ENCODE measurements around the gene SLC30A5. TPM values are rescaled to one million over a fixed set of nuclear protein-coding genes. Genes with fewer than 3 reads are reported as not detected.

The SLC30A5 gene
- total RNA-seq, 1 donor from 2014 or later: 43.3 TPM

- DNase-seq (ENCODE audit: extremely low read depth, low read depth, low spot score): peak; percentile 77
Measured at GRCh38 chr5:69166686-69167492, 73.1 kb downstream of the SLC30A5 start, which contains the start of gene CCNB1. Gene CCNB1 (plus strand): TSS chr5:69167150. CDS start chr5:69167263, 113 bp downstream.

GRCh38 chr5:69167493-69167855 lies 73.7 kb downstream of the SLC30A5 start:
- DNase-seq (ENCODE audit: extremely low read depth, low read depth, low spot score): no peak

GRCh38 chr5:69167929-69168328 lies 74.1 kb downstream of the SLC30A5 start:
- DNase-seq (ENCODE audit: extremely low read depth, low read depth, low spot score): no peak

GRCh38 chr5:69170495-69170894 lies 76.7 kb downstream of the SLC30A5 start:
- no peak for DNase-seq (ENCODE audit: extremely low read depth, low read depth, low spot score)

- no peak for DNase-seq (ENCODE audit: extremely low read depth, low read depth, low spot score)
Measured at GRCh38 chr5:69170969-69171368, 77.2 kb downstream of the SLC30A5 start.

Other genes starting within 250 kb of the SLC30A5 start
- 23.3 and 47.8 TPM in 2 replicates for gene CCNB1, start 73.1 kb downstream of the SLC30A5 start, total RNA-seq
- 3.2 and 6.8 TPM in 2 replicates for gene CENPH, start 95.6 kb downstream of the SLC30A5 start, total RNA-seq
- 27.9 and 39.1 TPM in 2 replicates for gene CDK7, start 140.9 kb downstream of the SLC30A5 start, total RNA-seq
- gene CCDC125, start 238.8 kb downstream of the SLC30A5 start, total RNA-seq: 2.3 and 8.2 TPM in 2 replicates

All from glomerular endothelial cell (primary cell).